ENCODE measurements around the gene OPN3.

Gene OPN3

DNA sequence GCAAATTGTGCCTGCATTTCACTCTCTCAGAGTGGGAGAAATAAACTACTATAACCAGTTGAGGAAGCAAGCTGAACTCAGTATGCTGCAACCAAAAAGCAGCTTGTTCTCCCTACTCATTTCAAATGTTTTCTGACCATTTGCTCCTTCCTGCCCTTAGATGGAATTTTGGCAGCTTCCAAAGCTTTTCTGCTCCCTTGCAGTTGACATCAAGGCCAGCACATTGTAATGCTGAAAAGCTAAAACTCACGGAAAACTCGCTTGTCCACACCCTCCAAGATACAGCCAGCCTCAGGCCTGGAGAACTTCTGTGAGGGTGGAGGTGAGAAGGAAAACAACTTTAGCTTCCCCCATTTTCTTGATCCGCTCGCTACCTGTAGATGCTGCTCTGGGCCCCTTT, 5.0 kb upstream of the OPN3 start:
- DNase-seq (ENCODE audit: low spot score): no peak

GRCh38 chr1:241644259-241644658, 4.1 kb upstream of the OPN3 start:
- DNase-seq (ENCODE audit: low spot score): no peak

GRCh38 chr1:241642593-241642944, 2.4 kb upstream of the OPN3 start:
- no peak for DNase-seq (ENCODE audit: low spot score)

GRCh38 chr1:241641773-241642592, 1.8 kb upstream of the OPN3 start:
- DNase-seq (ENCODE audit: low spot score): peak; percentile 32

DNA sequence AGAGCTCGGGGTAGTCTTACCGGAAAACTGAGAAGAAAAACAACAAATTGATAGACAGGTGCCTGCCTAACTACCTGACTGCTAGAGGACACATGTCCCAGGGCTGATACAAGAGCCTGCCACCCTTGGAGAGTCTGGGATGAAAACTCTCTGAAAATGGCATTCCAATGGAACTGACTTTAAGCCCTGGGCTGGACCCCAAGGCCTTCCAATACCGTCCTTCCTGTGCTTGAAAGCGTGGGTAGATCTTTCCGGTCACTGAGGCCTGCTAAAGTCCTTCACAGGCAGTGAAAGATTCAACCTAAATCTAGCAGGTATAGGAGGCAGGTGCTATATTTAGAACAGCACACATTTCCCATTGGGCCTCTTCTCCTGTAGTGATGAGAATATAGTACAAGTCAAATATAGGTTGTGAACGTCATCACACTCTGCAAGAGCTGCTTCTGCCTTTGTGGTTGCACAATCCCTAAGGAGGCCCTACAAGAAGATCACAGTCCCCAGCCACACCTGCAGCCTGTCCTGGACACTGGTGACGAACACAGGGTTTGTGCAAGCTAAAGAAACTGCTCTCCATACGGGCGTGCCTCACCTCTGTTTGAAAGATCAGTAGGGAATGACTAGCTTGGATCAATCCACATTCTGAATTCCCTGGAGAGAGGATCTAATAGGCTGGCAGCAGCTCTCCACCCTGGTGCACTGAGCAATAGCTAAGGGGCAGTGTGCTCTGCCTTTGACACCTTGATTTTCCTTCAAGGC, 876 bp upstream of the OPN3 start:
- DNase-seq (ENCODE audit: low spot score): peak; percentile 20

DNA sequence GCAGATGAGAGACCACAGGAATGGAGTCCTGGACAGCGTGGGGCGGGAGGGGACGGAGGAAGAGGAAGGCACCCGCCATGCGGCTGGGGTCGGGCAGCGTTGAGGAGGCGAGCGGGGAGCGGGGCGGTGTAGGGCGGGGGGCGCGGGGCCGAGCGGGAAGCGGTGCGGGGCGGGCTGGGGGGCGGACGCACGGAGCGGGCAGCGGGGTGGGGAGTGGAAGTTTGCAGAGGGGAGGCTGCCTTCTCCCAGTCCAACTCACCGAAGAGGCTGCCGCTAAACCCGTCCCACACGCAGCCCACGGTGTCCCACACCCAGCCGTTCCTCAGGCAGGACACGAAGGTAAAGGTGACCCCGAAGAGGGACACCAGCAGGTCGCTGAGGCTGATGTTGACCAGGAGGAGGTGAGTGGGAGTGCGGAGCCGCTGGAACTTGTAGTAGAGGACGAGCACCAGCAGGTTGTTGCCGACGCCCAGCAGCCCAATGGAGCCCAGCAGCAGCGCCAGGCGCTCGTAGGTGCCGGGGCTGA, 483 bp downstream of the OPN3 start:
- peak; percentile 52 for DNase-seq (ENCODE audit: low spot score)

- no peak for DNase-seq (ENCODE audit: low spot score)
Observed at GRCh38 chr1:241638909-241639622, 1.1 kb downstream of the OPN3 start.

DNA sequence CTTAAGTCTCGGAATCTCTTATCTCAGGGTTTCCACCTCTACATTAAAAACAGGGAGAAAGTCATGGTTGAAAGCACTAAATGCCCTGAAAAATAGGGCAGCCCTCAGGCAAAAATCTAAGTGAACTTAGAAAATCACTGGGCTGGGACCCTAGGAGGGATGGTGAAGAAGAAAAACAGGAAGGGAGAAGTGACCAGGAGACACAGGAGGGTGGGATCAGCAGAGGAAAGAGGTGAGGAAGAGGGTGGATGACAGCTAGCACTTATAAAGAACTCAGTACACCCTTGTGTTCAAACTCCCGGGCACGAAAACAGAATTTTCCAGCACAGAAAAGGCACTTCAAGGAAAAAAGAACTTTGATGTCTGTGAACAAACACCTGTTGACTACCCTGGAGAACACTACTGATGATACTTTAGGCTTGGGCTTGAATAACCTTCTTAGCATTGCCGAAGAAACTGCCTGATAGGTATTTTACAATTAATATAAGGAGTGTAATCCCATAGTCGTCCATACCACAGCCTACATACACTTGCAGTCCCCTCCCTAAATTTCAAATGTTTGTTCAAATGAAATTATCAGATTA, 2.0 kb downstream of the OPN3 start:
- no peak for DNase-seq (ENCODE audit: low spot score)

GRCh38 chr1:241637604-241638003, 2.6 kb downstream of the OPN3 start:
- DNase-seq (ENCODE audit: low spot score): no peak

GRCh38 chr1:241637046-241637590, 3.1 kb downstream of the OPN3 start:
- no peak for DNase-seq (ENCODE audit: low spot score)

GRCh38 chr1:241636291-241636690, 3.9 kb downstream of the OPN3 start:
- no peak for DNase-seq (ENCODE audit: low spot score)

- no peak for DNase-seq (ENCODE audit: low spot score)
Observed at GRCh38 chr1:241635556-241636152, 4.5 kb downstream of the OPN3 start.

DNA sequence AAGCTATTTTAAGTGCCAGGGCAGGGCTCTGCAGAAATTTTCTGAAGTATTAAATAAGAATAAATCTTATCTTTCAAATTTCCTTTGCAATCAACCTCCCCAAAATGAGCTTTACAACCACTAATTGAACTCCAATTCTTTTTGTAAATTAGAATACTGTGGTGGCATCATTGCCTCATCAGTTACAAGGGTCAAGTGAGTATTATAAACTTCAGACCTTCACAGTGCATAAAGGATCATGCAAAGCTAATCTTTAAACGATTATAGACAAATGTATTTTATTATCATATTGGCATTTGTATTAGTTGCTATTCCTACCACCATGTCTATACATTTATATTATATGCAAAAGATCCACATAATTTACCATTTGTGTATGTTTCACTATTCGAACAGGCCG, 7.2 kb downstream of the OPN3 start:
- no peak for DNase-seq (ENCODE audit: low spot score)

DNA sequence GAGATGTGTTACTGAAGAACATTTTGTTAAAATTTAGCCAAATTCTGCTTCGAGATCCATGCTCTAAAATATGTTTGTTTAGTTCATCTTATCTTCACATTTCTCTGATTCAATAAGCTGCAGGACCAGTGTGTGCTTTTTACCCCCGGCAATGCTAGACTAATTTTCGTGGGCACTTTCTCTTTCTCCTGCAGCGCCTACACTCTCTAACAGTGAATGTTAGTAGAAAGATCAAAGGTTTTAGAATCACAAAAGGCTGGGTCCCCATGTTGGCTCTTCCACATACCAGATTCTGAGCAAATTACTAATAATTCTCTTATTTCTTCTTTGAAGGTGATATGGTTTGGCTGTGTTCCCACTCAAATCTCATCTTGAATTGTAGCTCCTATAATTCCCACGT, 8.5 kb downstream of the OPN3 start:
- no peak for DNase-seq (ENCODE audit: low spot score)

- no peak for DNase-seq (ENCODE audit: low spot score)
Observed at GRCh38 chr1:241630899-241631298, 9.3 kb downstream of the OPN3 start.

GRCh38 chr1:241630476-241630875, 9.7 kb downstream of the OPN3 start:
- DNase-seq (ENCODE audit: low spot score): no peak

DNA sequence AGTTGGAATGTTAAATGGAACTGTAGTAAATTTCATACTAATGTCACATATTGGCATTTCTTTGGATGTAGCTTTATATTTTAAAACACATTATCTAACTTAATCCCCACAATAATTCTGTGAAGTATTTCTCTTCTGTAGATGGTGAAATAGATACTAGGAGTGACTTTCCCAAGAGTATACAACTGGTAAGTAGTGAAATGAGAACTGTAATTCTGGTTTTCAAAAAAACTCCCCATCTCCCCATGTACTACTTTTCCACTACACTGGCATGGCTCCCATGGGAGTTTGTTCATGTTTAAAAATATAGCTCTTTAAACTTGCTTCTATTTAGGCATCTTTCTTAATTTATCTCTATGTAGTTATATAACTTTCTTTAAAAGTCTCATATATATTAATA, 10.2 kb downstream of the OPN3 start:
- DNase-seq (ENCODE audit: low spot score): no peak

GRCh38 chr1:241627453-241628259, 12.5 kb downstream of the OPN3 start:
- DNase-seq (ENCODE audit: low spot score): no peak

GRCh38 chr1:241624935-241625334, 15.2 kb downstream of the OPN3 start:
- no peak for DNase-seq (ENCODE audit: low spot score)

- no peak for DNase-seq (ENCODE audit: low spot score)
Observed at GRCh38 chr1:241622669-241623068, 17.5 kb downstream of the OPN3 start.

- no peak for DNase-seq (ENCODE audit: low spot score)
Observed at GRCh38 chr1:241617426-241617825, 22.7 kb downstream of the OPN3 start.

All from HuH-7 (cell line).